ENCODE results near the gene NEO1. TPM values are rescaled to one million over a fixed set of nuclear protein-coding genes. Genes with fewer than 3 reads are reported as not detected.

NEO1 gene
- total and polyA plus RNA-seq, 2 of the 13 experiments (the other 11 are each of a cell fraction or from before 2014, with no cell fraction given): 8.4 to 11.0 TPM

DNA sequence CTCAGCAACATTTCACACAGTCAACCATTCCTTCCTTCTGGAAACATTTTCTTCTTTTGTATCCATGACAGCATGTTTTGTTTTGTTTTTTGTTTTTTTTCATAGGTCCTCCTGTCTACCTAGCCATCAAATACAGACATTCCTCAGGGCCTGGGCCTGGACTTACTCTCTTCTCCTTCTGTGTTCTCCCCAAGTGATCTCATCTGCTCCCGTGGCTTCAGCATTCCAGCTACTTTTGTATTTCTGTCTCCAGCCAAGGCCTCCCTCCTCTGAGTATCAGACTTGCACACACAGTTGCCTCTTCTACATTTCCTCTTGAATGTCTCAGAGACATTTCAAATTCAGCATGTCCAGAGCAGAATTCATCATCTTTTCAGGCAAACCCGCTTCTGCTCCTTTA is 234.0 kb downstream of the NEO1 start:
- ChIA-PET CTCF (ENCODE audit: low intra/inter-chr PET ratio, low total read pairs) (no interaction called here), POLR2A (no interaction called here)
- Histone ChIP-seq H3K79me2 (ENCODE audit: insufficient read depth, low read length) (no peaks in the 10 kb centered on the region), H3K36me3 (replicated peaks in 1 of 2; ENCODE audit: control insufficient read depth in 1 of 2, insufficient read depth in 2 of 2, low read length in 2 of 2) (0 out of 5 replicates have a peak, but pooled peaks cover 1 to 11% of the 10 kb centered on the region in 2 experiments), H3K9me3 (ENCODE audit: low read length) (no peaks in the 10 kb centered on the region), H3K9ac (ENCODE audit: insufficient read depth, low read depth, low read length) (no peak overlapping the region), H4K20me1 (ENCODE audit: insufficient read depth, low read length) (no peaks in the 10 kb centered on the region), H3K4me1 (ENCODE audit: insufficient read depth, low read length) (no peaks in the 10 kb centered on the region), H3K27ac (ENCODE audit: extremely low read length, insufficient read depth, low read length) (no peak overlapping the region), H3K4me2 (ENCODE audit: low read depth, low read length) (no peak overlapping the region), H2AFZ (ENCODE audit: low read length) (no peak overlapping the region), H3K27me3 (ENCODE audit: control insufficient read depth in 1 of 2, insufficient read depth in 2 of 2, low read length in 2 of 2) (no peaks in the 10 kb centered on the region), H3K4me3 (replicated peaks in 1 of 3; ENCODE audit: insufficient read depth in 1 of 3, low read depth in 2 of 3, low read length in 3 of 3) (no peak overlapping the region)
- in situ Hi-C loops (cut with HindIII; ENCODE audit: extremely low pct_ligation_motif_present, low pct_unique_long_range_greater_than_20kb): no loop called here
- TF ChIP-seq, protein P1, sequence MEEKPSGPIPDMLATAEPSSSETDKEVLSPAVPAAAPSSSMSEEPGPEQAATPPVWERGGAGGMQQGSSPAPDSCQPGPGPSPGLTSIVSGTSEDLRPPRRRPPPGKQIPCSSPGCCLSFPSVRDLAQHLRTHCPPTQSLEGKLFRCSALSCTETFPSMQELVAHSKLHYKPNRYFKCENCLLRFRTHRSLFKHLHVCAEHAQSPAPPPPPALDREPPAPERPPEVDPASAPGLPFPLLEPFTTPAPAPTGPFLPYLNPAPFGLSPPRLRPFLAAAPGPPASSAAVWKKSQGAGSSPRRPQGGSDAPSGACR (CRISPR knock-in tag; IDR thresholded peaks at IDR 0.05): no peak
- DNase-seq (ENCODE audit: low spot score) (no peak), ATAC-seq (no peak), FAIRE-seq (no peak)
- no TSS peak for BruUV-seq (replicated peaks)
- intact Hi-C loops (cut with micrococcal nuclease; ENCODE audit: unreplicated experiment): no loop called here
- 88% methylated on average over 2 of the region's 2 CpGs for whole genome bisulfite sequencing (ENCODE audit: low lambda C conversion rate)

GRCh38 chr15:73287019-73287418 is 234.8 kb downstream of the NEO1 start:
- Histone ChIP-seq H3K36me3 (replicated peaks in 1 of 2; ENCODE audit: control insufficient read depth in 1 of 2, insufficient read depth in 2 of 2, low read length in 2 of 2) (0 out of 5 replicates have a peak, but pooled peaks cover 1 to 11% of the 10 kb centered on the region in 2 experiments), H4K20me1 (ENCODE audit: insufficient read depth, low read length) (no peaks in the 10 kb centered on the region), H3K27ac (ENCODE audit: extremely low read length, insufficient read depth, low read length) (no peak overlapping the region), H2AFZ (ENCODE audit: low read length) (no peak overlapping the region), H3K4me2 (ENCODE audit: low read depth, low read length) (no peak overlapping the region), H3K79me2 (ENCODE audit: insufficient read depth, low read length) (no peaks in the 10 kb centered on the region), H3K9ac (ENCODE audit: insufficient read depth, low read depth, low read length) (no peak overlapping the region), H3K4me3 (replicated peaks in 1 of 3; ENCODE audit: insufficient read depth in 1 of 3, low read depth in 2 of 3, low read length in 3 of 3) (no peak overlapping the region), H3K27me3 (ENCODE audit: control insufficient read depth in 1 of 2, insufficient read depth in 2 of 2, low read length in 2 of 2) (no peaks in the 10 kb centered on the region), H3K9me3 (ENCODE audit: low read length) (no peaks in the 10 kb centered on the region), H3K4me1 (ENCODE audit: insufficient read depth, low read length) (no peaks in the 10 kb centered on the region)
- in situ Hi-C loops (cut with HindIII; ENCODE audit: extremely low pct_ligation_motif_present, low pct_unique_long_range_greater_than_20kb) (no loop called here), intact Hi-C loops (cut with micrococcal nuclease; ENCODE audit: unreplicated experiment) (no loop called here)
- 46% methylated on average over 1 of the region's 1 CpG for WGBS (ENCODE audit: low lambda C conversion rate)
- ChIA-PET POLR2A (no interaction called here), CTCF (ENCODE audit: low intra/inter-chr PET ratio, low total read pairs) (no interaction called here)
- TF ChIP-seq RAD21 (CRISPR knock-in tag; IDR thresholded peaks at IDR 0.05) (no peak), MED8 (CRISPR knock-in tag; IDR thresholded peaks at IDR 0.05; ENCODE audit: insufficient replicate concordance) (no peak), PPARG (CRISPR knock-in tag; conservative IDR thresholded peaks at IDR 0.05) (no peak), ZNF563 (CRISPR knock-in tag; IDR thresholded peaks at IDR 0.05) (no peak), NFRKB (IDR thresholded peaks at IDR 0.05) (no peak), HNF4G (IDR thresholded peaks at IDR 0.05; ENCODE audit: borderline replicate concordance, low read depth, low read length) (no peak), HNF4G (CRISPR knock-in tag; IDR thresholded peaks at IDR 0.05; ENCODE audit: borderline replicate concordance, low read depth) (no peak), DR1 (CRISPR knock-in tag; IDR thresholded peaks at IDR 0.05) (no peak), ARNTL (CRISPR knock-in tag; IDR thresholded peaks at IDR 0.05) (no peak)
- no peak for DNase-seq (ENCODE audit: low spot score)
- no peak for ATAC-seq
- no TSS peak for BruUV-seq (replicated peaks)
- FAIRE-seq: no peak
